ENCODE measurements around the gene FBLN2.

Gene FBLN2

GRCh38 chr3:13567684-13568514, 19.0 kb downstream of the FBLN2 start:
- no peak for DNase-seq (ENCODE audit: low read depth)

- no peak for DNase-seq (ENCODE audit: low read depth)
Observed at GRCh38 chr3:13568515-13569028, 19.6 kb downstream of the FBLN2 start.

- DNase-seq (ENCODE audit: low read depth): no peak
Observed at GRCh38 chr3:13569201-13569600, 20.3 kb downstream of the FBLN2 start.

GRCh38 chr3:13569641-13570390, 20.9 kb downstream of the FBLN2 start:
- no peak for DNase-seq (ENCODE audit: low read depth)

- no peak for DNase-seq (ENCODE audit: low read depth)
Observed at GRCh38 chr3:13570391-13571194, 21.7 kb downstream of the FBLN2 start.

- no peak for DNase-seq (ENCODE audit: low read depth)
Observed at GRCh38 chr3:13571264-13571663, 22.3 kb downstream of the FBLN2 start.

- no peak for DNase-seq (ENCODE audit: low read depth)
Observed at GRCh38 chr3:13571831-13572750, 23.2 kb downstream of the FBLN2 start.

- no peak for DNase-seq (ENCODE audit: low read depth)
Observed at GRCh38 chr3:13572926-13573623, 24.1 kb downstream of the FBLN2 start.

- no peak for DNase-seq (ENCODE audit: low read depth)
Observed at GRCh38 chr3:13574083-13574797, 25.3 kb downstream of the FBLN2 start.

- no peak for DNase-seq (ENCODE audit: low read depth)
Observed at GRCh38 chr3:13574798-13575451, 26.0 kb downstream of the FBLN2 start.

GRCh38 chr3:13575459-13576061, 26.6 kb downstream of the FBLN2 start:
- no peak for DNase-seq (ENCODE audit: low read depth)

GRCh38 chr3:13577181-13578121, 28.5 kb downstream of the FBLN2 start:
- no peak for DNase-seq (ENCODE audit: low read depth)

GRCh38 chr3:13578251-13578650, 29.3 kb downstream of the FBLN2 start:
- DNase-seq (ENCODE audit: low read depth): no peak

- no peak for DNase-seq (ENCODE audit: low read depth)
Observed at GRCh38 chr3:13579063-13579462, 30.1 kb downstream of the FBLN2 start.

GRCh38 chr3:13580256-13581023, 31.5 kb downstream of the FBLN2 start:
- no peak for DNase-seq (ENCODE audit: low read depth)

- DNase-seq (ENCODE audit: low read depth): no peak
Observed at GRCh38 chr3:13581485-13582365, 32.8 kb downstream of the FBLN2 start.
